ENCODE data around the gene MOB1B.

- TF ChIP-seq EZH2 (IDR thresholded peaks at IDR 0.05; ENCODE audit: borderline replicate concordance, low read depth, low read length, poor library complexity, severe bottlenecking) (no peak), CTCF (conservative IDR thresholded peaks at IDR 0.05; ENCODE audit: low read depth, low read length) (no peak)
These were observed 28.5 kb downstream of the MOB1B start for GRCh38 chr4:70930530-70931256.
